ENCODE results near the gene MAPKAP1. TPM values are rescaled to one million over a fixed set of nuclear protein-coding genes. Genes with fewer than 3 reads are reported as not detected.

Gene MAPKAP1
- total and polyA plus RNA-seq, 2 of the 13 experiments (the other 11 are each of a cell fraction or from before 2014, with no cell fraction given), result 45.0 to 64.3 TPM

GRCh38 chr9:125407974-125408900 lies 298.8 kb downstream of the MAPKAP1 start (continued):
- no peak for TF ChIP-seq LRRFIP1 (CRISPR knock-in tag; conservative IDR thresholded peaks at IDR 0.05)
- 0 out of 2 replicates have a peak, but pooled peaks have one; percentile 40 for TF ChIP-seq ZNF770 (CRISPR knock-in tag; IDR thresholded peaks at IDR 0.05)
- no peak for TF ChIP-seq KLF15 (CRISPR knock-in tag; IDR thresholded peaks at IDR 0.05; ENCODE audit: borderline replicate concordance)
- no peak for TF ChIP-seq ZBTB25 (CRISPR knock-in tag; IDR thresholded peaks at IDR 0.05)
- no peak for TF ChIP-seq ZFP36L1 (CRISPR knock-in tag; IDR thresholded peaks at IDR 0.05)
- TF ChIP-seq THAP11 (CRISPR knock-in tag; IDR thresholded peaks at IDR 0.05), result no peak
- TF ChIP-seq ZNF816 (CRISPR knock-in tag; IDR thresholded peaks at IDR 0.05; ENCODE audit: borderline replicate concordance), result no peak
- no peak for TF ChIP-seq KLF6 (CRISPR knock-in tag; IDR thresholded peaks at IDR 0.05)
- TF ChIP-seq YEATS4 (CRISPR knock-in tag; IDR thresholded peaks at IDR 0.05; ENCODE audit: borderline replicate concordance), result peak; percentile 18; the same call in 1 of the 2 replicates
- TF ChIP-seq ZBTB33 (CRISPR knock-in tag; IDR thresholded peaks at IDR 0.05), result no peak
- TF ChIP-seq HNRNPLL (IDR thresholded peaks at IDR 0.05; ENCODE audit: low read depth, low read length, poor library complexity, severe bottlenecking), result no peak
- TF ChIP-seq MAFF (IDR thresholded peaks at IDR 0.05; ENCODE audit: low read depth, low read length), result no peak
- no peak for TF ChIP-seq RXRB (CRISPR knock-in tag; IDR thresholded peaks at IDR 0.05; ENCODE audit: borderline replicate concordance)
- no peak for TF ChIP-seq ZNF737 (CRISPR knock-in tag; IDR thresholded peaks at IDR 0.05; ENCODE audit: borderline replicate concordance)
- 0 out of 2 replicates have a peak, but pooled peaks have one; percentile 70 for TF ChIP-seq ZBTB42 (CRISPR knock-in tag; IDR thresholded peaks at IDR 0.05)
- no peak for TF ChIP-seq ZMAT5 (CRISPR knock-in tag; IDR thresholded peaks at IDR 0.05; ENCODE audit: borderline replicate concordance, low read depth)
- no peak for TF ChIP-seq ZNF30 (CRISPR knock-in tag; IDR thresholded peaks at IDR 0.05)
- no peak for TF ChIP-seq TFDP2 (CRISPR knock-in tag; IDR thresholded peaks at IDR 0.05)
- no peak for TF ChIP-seq NFE2 (CRISPR knock-in tag; IDR thresholded peaks at IDR 0.05)

Measured in HepG2 (cell line).